DND-41 (cell line): ENCODE data around the gene FBXL20.

Experiments used
- ATAC-seq: fragments of 200-7000 bp; cut with Tn5 transposase; 3 replicates; pipeline ENCODE4 v1.9.1; 2021; ENCODE audit warnings: low read depth; ENCODE audit not compliant: insufficient read depth
- DNase-seq: peaks from one replicate; pipeline ENCODE4 v3.0.0-alpha.2; 2020
- H2AFZ ChIP-seq: 2 replicates; pipeline ENCODE4 v1.6.0; 2012; ENCODE audit warnings: low read depth, low read length
- H3K27ac ChIP-seq: 2 replicates; pipeline ENCODE4 v1.5.1; 2012; ENCODE audit warnings: low read length, inconsistent platforms
- H3K27me3 ChIP-seq: fragments of 200-600 bp; sonication (generic); 2 replicates; pipeline ENCODE4 v1.6.0; 2012; ENCODE audit warnings: low read length, mild to moderate bottlenecking, inconsistent platforms; ENCODE audit not compliant: insufficient read depth, poor library complexity
- H3K36me3 ChIP-seq: 2 replicates; pipeline ENCODE4 v1.5.1; 2012; ENCODE audit warnings: low read length, inconsistent platforms; ENCODE audit not compliant: insufficient read depth
- H3K4me1 ChIP-seq: 2 replicates; pipeline ENCODE4 v1.5.1; 2012; ENCODE audit warnings: mild to moderate bottlenecking, low read length; ENCODE audit not compliant: insufficient read depth
- H3K4me2 ChIP-seq: 2 replicates; pipeline ENCODE4 v1.6.0; 2012; ENCODE audit warnings: mild to moderate bottlenecking, moderate library complexity, low read length, inconsistent platforms; ENCODE audit not compliant: insufficient read depth
- H3K4me3 ChIP-seq, 2 experiments: fragments of 200-600 bp in 1 of 2; shearing (Covaris generic) in 1 of 2; 2 replicates each; pipeline ENCODE4 v1.5.1; 2012 to 2016; ENCODE audit warnings: inconsistent platforms in 2 of 2, low read length in 2 of 2, mild to moderate bottlenecking in 2 of 2, low read depth in 1 of 2, moderate library complexity in 1 of 2
- H3K79me2 ChIP-seq: 2 replicates; pipeline ENCODE4 v1.6.0; 2012; ENCODE audit warnings: low read length, inconsistent platforms; ENCODE audit not compliant: insufficient read depth
- H3K9ac ChIP-seq: 2 replicates; pipeline ENCODE4 v1.6.0; 2012; ENCODE audit warnings: low read depth, mild to moderate bottlenecking, inconsistent platforms, low read length, moderate library complexity
- H3K9me3 ChIP-seq: 2 replicates; pipeline ENCODE4 v1.5.1; 2012; ENCODE audit warnings: low read length, moderate library complexity, mild to moderate bottlenecking, inconsistent platforms; ENCODE audit not compliant: insufficient read depth, severe bottlenecking
- H4K20me1 ChIP-seq: 2 replicates; pipeline ENCODE4 v1.6.0; 2012; ENCODE audit warnings: low read length; ENCODE audit not compliant: insufficient read depth
- EZH2 ChIP-seq: IDR thresholded peaks from 3 replicates; pipeline ENCODE4 v1.6.1; 2012; ENCODE audit warnings: borderline replicate concordance, low read depth, mild to moderate bottlenecking, moderate library complexity, low read length, inconsistent platforms; ENCODE audit not compliant: severe bottlenecking
- TF ChIP-seq, protein P1 (sequence below): IDR thresholded peaks from 2 replicates; pipeline ENCODE4 v1.5.1; 2012; ENCODE audit warnings: borderline replicate concordance, low read length, moderate library complexity, mild to moderate bottlenecking; ENCODE audit not compliant: poor library complexity, severe bottlenecking; ENCODE audit errors: extremely low read depth

The FBXL20 gene

DNA sequence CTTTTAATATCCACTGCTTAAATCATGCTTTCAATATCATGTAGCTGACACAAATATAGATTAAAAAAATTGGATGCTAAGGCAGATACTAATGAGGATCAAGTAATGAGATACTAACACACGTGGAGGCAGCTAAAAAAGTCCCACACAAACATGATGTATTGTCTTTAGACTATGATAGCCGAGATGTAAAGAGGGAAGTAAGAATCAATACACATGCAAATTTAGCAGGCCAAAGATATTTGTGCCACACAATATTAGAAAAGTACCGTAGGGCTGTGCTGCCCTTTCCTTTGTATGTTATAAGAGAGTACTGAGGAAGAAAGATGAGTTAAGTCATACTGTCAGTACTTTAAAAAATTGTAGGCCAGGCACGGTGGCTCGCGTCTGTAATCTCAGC, 124.3 kb downstream of the FBXL20 start:
- Histone ChIP-seq H3K79me2 (no peaks in the 10 kb centered on the region), H3K4me1 (no peaks in the 10 kb centered on the region), H3K9ac (no peak overlapping the region), H3K36me3 (peaks cover 17% of the 10 kb centered on the region), H3K9me3 (no peaks in the 10 kb centered on the region), H3K27ac (no peak overlapping the region), H2AFZ (no peak overlapping the region), H4K20me1 (no peaks in the 10 kb centered on the region), H3K27me3 (no peaks in the 10 kb centered on the region), H3K4me2 (no peak overlapping the region), H3K4me3 (no peak overlapping the region)
- DNase-seq = no peak
- no peak for ATAC-seq
- TF ChIP-seq, protein P1, sequence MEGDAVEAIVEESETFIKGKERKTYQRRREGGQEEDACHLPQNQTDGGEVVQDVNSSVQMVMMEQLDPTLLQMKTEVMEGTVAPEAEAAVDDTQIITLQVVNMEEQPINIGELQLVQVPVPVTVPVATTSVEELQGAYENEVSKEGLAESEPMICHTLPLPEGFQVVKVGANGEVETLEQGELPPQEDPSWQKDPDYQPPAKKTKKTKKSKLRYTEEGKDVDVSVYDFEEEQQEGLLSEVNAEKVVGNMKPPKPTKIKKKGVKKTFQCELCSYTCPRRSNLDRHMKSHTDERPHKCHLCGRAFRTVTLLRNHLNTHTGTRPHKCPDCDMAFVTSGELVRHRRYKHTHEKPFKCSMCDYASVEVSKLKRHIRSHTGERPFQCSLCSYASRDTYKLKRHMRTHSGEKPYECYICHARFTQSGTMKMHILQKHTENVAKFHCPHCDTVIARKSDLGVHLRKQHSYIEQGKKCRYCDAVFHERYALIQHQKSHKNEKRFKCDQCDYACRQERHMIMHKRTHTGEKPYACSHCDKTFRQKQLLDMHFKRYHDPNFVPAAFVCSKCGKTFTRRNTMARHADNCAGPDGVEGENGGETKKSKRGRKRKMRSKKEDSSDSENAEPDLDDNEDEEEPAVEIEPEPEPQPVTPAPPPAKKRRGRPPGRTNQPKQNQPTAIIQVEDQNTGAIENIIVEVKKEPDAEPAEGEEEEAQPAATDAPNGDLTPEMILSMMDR = no peak
- TF ChIP-seq EZH2 = no peak

DNA sequence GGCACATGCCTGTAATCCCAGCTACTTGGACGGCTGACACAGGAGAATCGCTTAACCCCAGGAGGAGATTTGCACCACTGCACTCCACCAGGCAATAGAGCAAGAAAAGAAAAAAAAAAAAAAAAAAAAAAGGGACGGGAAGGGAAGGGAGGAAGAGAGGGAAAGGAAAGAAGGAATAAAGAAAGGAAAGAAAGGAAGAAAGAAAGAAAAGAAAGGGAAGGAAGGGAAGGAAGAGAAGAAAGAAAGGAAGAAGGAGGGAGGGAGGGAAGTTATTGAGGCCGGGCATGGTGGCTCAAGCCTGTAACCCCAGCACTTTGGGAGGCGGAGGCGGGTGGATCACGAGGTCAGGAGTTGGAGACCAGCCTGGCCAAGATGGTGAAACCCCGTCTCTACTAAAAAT, 125.3 kb downstream of the FBXL20 start:
- Histone ChIP-seq H3K79me2 (no peaks in the 10 kb centered on the region), H3K27ac (no peak overlapping the region), H3K4me2 (no peak overlapping the region), H3K9ac (no peak overlapping the region), H3K9me3 (no peaks in the 10 kb centered on the region), H3K4me1 (no peaks in the 10 kb centered on the region), H3K4me3 (no peak overlapping the region), H4K20me1 (no peaks in the 10 kb centered on the region), H3K27me3 (no peaks in the 10 kb centered on the region), H3K36me3 (peaks cover 17% of the 10 kb centered on the region), H2AFZ (no peak overlapping the region)
- no peak for TF ChIP-seq EZH2
- TF ChIP-seq, protein P1 = no peak
- ATAC-seq = no peak
- no peak for DNase-seq

DNA sequence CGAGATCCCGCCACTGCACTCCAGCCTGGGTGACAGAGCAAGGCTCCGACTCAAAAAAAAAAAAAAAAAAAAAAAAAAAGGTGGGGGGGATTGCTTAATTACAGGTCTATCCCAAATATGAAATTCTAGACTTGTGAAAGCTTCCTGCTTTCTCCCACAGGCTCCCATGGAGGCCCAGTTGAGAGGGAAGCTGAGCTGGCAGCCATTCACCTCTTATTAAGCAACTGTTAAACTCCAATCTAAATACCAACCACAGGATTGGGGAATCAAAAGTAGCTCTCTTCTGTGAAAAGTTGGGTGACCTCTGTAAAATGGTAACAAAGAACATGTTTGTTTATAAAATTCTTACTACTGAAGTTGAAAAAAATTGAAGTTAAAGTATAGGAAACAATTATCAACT, 129.9 kb downstream of the FBXL20 start:
- TF ChIP-seq, protein P1 = no peak
- TF ChIP-seq EZH2 = no peak
- Histone ChIP-seq H3K36me3 (peaks cover 19% of the 10 kb centered on the region), H3K27ac (no peak overlapping the region), H3K9me3 (no peaks in the 10 kb centered on the region), H2AFZ (no peak overlapping the region), H3K79me2 (no peaks in the 10 kb centered on the region), H4K20me1 (no peaks in the 10 kb centered on the region), H3K4me1 (no peaks in the 10 kb centered on the region), H3K27me3 (no peaks in the 10 kb centered on the region), H3K4me3 (no peak overlapping the region), H3K4me2 (no peak overlapping the region), H3K9ac (no peak overlapping the region)
- ATAC-seq = no peak
- no peak for DNase-seq

DNA sequence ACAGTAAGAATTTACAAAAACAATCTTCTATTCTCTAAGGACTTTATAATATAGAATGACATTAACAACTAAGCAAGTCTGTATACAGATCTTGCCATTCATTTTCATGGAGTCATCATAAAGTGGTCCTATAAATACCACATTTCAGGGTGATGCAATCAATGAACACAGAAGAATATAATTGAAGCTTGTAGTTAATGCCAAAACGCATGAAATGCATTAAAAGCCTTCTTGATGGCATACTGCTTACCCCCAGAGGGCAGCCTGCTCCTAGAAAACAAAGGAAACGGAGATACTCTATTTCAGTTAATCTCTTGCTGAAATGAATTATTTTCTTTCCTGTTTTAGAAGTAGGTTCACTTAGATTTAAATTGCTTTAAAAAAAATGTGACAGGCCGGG, 130.5 kb downstream of the FBXL20 start:
- H3K9ac ChIP-seq = no peak overlapping the region
- no peak overlapping the region for H3K4me3 ChIP-seq
- H3K79me2 ChIP-seq = no peaks in the 10 kb centered on the region
- no peaks in the 10 kb centered on the region for H4K20me1 ChIP-seq
- no peak overlapping the region for H3K27ac ChIP-seq
- H3K36me3 ChIP-seq = peaks cover 19% of the 10 kb centered on the region
- TF ChIP-seq EZH2 = no peak
- TF ChIP-seq, protein P1 = peak; percentile 44
- H3K27me3 ChIP-seq = no peaks in the 10 kb centered on the region
- DNase-seq = no peak
- no peak overlapping the region for H3K4me2 ChIP-seq
- H2AFZ ChIP-seq = no peak overlapping the region
- no peak for ATAC-seq
- H3K4me1 ChIP-seq = no peaks in the 10 kb centered on the region
- H3K9me3 ChIP-seq = no peaks in the 10 kb centered on the region
